GM20000 (cell line): ENCODE measurements around the gene CLK4.

Source experiments
- DNase-seq: peaks from one replicate; pipeline ENCODE4 v3.0.0; 2012; ENCODE audit warnings: low spot score
- CTCF ChIP-seq: IDR thresholded peaks from 2 replicates; pipeline ENCODE4 v1.5.1; 2012; ENCODE audit warnings: mild to moderate bottlenecking, control low read depth; ENCODE audit errors: extremely low read depth, missing control alignments

CLK4 gene

GRCh38 chr5:178577944-178578343 lies 48.9 kb downstream of the CLK4 start:
- DNase-seq: no peak
- TF ChIP-seq CTCF: no peak

- TF ChIP-seq CTCF: no peak
- DNase-seq: no peak
Observed at GRCh38 chr5:178577376-178577839, 49.4 kb downstream of the CLK4 start.

- TF ChIP-seq CTCF: no peak
- no peak for DNase-seq
Observed at GRCh38 chr5:178576591-178577351, 50.1 kb downstream of the CLK4 start.

- DNase-seq: no peak
- TF ChIP-seq CTCF: no peak
Observed at GRCh38 chr5:178573216-178573615, 53.6 kb downstream of the CLK4 start.

GRCh38 chr5:178572617-178573016 lies 54.2 kb downstream of the CLK4 start:
- DNase-seq: no peak
- no peak for TF ChIP-seq CTCF

- DNase-seq: no peak
- TF ChIP-seq CTCF: no peak
Observed at GRCh38 chr5:178569485-178569884, 57.4 kb downstream of the CLK4 start.

GRCh38 chr5:178564811-178565550 lies 61.9 kb downstream of the CLK4 start:
- no peak for TF ChIP-seq CTCF
- no peak for DNase-seq
